GM18505 (cell line): Measurements from ENCODE around the gene DTNB.
"Not testable (repeated sequence)": the region's sequence is repeated elsewhere in the genome, so short reads cannot be mapped to it uniquely, and the experiment has no call there.

Experiments used
- ATAC-seq: cut with Tn5 transposase; IDR thresholded peaks from one replicate; pipeline ENCODE4 v1.9.1; 2021; ENCODE audit not compliant: unreplicated experiment
- POLR2A ChIP-seq: IDR thresholded peaks from 4 replicates; pipeline ENCODE4 v1.6.1; 2011; ENCODE audit warnings: borderline replicate concordance; ENCODE audit not compliant: insufficient read depth, insufficient read length; ENCODE audit errors: extremely low read depth

DTNB gene

DNA sequence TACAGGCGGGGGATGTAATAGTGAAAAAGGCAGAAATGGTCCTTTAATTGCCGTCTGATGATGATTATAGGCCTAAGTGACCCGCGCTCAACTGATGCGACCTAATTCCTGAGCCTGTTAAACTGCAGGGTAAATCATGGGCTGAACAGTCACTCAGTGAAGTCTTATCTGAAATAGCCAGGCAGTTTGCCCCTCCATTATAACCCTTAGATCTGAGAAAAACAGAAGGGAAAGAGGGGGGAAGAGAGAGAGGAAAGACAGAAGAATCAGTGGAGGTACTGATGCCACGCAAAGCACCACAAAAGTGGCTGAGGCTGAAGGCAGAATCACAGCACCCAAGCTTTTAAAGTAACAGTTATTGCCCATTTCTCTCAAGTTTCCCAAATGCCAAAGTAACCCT, 258.6 kb downstream of the DTNB start:
- TF ChIP-seq POLR2A = no peak
- no peak for ATAC-seq

- not testable (repeated sequence) for ATAC-seq
Measured at GRCh38 chr2:25413409-25413808, 260.0 kb downstream of the DTNB start.

DNA sequence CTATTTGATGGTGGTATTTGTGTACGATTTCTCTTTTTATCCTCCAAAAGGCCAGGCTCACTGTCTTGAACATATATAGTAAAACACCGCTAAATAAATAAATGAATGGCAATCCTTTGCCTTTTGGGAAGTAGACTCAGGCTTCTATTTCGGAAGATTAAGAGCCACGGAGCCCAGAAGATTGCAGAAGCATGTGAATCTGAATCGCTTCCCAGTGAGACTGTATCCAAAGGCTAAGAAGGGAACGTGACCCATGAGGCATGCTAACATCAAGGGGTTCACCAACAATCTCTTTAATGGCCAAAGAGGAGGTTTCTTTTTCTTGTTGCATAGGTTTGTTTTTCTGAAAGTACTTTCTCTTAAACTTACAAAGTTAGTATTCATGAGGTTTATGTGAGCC, 261.6 kb downstream of the DTNB start:
- no peak for ATAC-seq
- no peak for TF ChIP-seq POLR2A

DNA sequence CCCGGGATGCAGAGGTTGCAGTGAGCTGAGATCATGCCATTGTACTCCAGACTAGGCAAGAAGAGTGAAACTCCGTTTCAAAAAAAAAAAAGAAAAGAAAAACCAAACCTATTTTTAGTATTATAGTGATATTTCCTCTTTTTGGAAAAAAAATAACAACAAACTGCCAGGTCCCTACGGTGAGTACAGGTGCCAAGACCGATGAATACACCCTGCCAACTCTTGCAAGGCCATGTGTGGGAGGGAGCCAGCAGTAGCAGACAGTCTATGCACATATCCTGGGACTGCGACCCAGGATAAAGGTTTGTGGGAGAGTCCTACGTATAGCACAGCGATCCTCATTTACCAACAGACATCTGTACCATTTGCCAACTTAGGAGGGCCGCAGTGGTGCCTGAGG, 262.1 kb downstream of the DTNB start:
- TF ChIP-seq POLR2A = no peak
- ATAC-seq = no peak

- ATAC-seq = peak; percentile 34
- TF ChIP-seq POLR2A = no peak
Measured at GRCh38 chr2:25410370-25410769, 263.0 kb downstream of the DTNB start.

GRCh38 chr2:25409468-25409867, 263.9 kb downstream of the DTNB start:
- no peak for ATAC-seq
- TF ChIP-seq POLR2A = no peak

- TF ChIP-seq POLR2A = no peak
- ATAC-seq = no peak
Measured at GRCh38 chr2:25409044-25409443, 264.3 kb downstream of the DTNB start.

DNA sequence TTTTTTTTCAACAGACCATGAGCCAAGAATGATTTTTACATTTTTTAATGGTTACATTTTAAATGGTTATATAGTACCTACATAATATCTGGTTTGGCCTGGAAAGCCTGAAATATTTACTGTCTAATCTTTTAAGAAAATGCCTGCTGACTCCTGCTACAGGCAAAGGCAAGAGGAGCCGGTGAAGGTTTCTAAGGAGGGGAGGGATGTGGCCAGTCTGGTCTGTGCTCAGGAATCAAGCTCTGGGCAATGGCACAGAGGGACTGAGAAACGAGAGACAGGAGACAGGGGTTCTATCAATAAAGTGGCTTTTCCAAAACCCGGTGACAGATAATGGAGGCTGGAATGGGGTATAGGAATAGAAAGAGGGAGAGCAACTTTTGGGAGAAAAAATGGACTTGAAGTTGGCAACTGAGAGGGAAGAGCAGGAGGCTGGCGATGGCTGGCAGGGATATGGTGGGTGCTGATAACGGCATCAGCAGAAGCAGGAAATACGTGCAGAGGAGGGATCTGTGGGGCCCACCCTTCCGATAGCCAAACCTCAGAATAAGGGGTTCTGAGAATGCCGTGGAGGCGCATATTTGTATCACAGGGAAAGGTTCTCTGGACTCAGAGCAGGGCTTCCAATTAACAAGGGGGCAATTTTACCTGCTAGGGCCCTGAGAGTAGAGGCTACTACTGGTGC, 267.6 kb downstream of the DTNB start:
- ATAC-seq = no peak
- TF ChIP-seq POLR2A = no peak

- peak; percentile 53 for ATAC-seq
- peak; percentile 47 for TF ChIP-seq POLR2A
Measured at GRCh38 chr2:25403120-25403760, 270.1 kb downstream of the DTNB start.

DNA sequence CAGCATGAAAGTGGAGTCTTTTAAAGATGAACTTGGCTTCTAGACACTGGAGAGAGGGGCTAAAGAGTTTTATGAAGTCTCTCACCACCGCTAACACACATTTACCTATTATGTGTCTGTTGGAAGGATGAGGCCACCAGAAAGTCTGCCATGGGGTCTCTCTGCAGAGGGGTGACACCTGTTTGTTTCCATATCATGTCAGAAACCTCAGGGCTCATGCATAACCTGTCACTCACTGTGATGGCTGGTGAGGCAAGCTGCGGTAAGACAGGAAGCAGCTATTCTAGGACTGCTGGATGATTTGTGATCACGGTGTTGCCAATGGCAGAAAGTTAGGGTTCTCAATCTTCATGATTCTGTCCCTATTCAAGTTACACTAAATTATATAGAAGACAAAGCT, 270.9 kb downstream of the DTNB start:
- ATAC-seq = peak; percentile 47

GRCh38 chr2:25401307-25402026, 271.9 kb downstream of the DTNB start:
- ATAC-seq = no peak

More for the DNA sequence above, 270.9 kb downstream of the DTNB start:
- no peak for TF ChIP-seq POLR2A

DNA sequence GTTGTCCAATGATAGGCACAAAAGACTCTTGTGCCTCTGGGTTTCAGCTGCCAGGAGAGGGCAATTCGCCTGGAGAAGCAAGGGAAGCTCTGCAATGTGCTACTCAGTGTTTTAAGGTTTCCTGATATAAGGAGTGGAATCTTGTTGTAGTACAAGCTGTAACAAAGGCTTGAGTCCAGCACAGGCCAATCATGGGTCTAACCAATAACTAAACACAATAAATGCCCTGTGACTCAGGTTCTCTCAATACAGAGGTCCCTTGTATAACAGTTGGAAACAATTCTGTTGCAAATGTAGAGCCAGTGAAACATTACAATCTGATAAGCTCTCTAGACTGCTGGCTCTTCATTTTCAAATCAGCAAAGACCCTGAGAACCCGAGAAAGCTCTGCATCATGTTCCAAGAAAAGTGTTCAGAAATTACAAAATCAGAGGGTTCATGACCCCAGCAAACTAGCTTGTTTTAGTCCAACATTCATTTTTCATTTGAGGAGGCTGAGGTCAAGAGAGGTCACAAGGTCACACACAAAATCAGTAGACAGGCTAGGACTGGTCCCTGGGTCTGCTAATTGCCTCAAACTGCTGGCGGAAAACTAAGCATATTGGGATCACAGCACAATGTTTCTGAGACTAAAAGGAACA, 272.7 kb downstream of the DTNB start:
- no peak for TF ChIP-seq POLR2A
- no peak for ATAC-seq

More at GRCh38 chr2:25401307-25402026, 271.9 kb downstream of the DTNB start:
- TF ChIP-seq POLR2A = no peak

- ATAC-seq = no peak
- no peak for TF ChIP-seq POLR2A
Measured at GRCh38 chr2:25400169-25400568, 273.2 kb downstream of the DTNB start.
